HG03066 (cell line): ENCODE data around the gene EFNA3.

Experiments
- ATAC-seq: cut with Tn5 transposase; IDR thresholded peaks from one replicate; pipeline ENCODE4 v1.9.1; 2021; ENCODE audit warnings: low read depth; ENCODE audit not compliant: unreplicated experiment

The EFNA3 gene

GRCh38 chr1:155082301-155083051, 3.8 kb downstream of the EFNA3 start:
- ATAC-seq = no peak

- no peak for ATAC-seq
These were observed 4.5 kb downstream of the EFNA3 start for GRCh38 chr1:155083052-155083541.

- no peak for ATAC-seq
These were observed 5.5 kb downstream of the EFNA3 start for GRCh38 chr1:155083865-155084721.

- ATAC-seq = peak; percentile 78
These were observed 6.3 kb downstream of the EFNA3 start for GRCh38 chr1:155084722-155085503.

- no peak for ATAC-seq
These were observed 7.0 kb downstream of the EFNA3 start for GRCh38 chr1:155085504-155086127.

- no peak for ATAC-seq
These were observed 7.6 kb downstream of the EFNA3 start for GRCh38 chr1:155086128-155086741.

- ATAC-seq = no peak
These were observed 8.4 kb downstream of the EFNA3 start for GRCh38 chr1:155086856-155087535.

GRCh38 chr1:155091071-155092051, 12.7 kb downstream of the EFNA3 start:
- ATAC-seq = no peak

GRCh38 chr1:155092131-155092530, 13.5 kb downstream of the EFNA3 start:
- ATAC-seq = no peak

GRCh38 chr1:155092641-155093040, 14.0 kb downstream of the EFNA3 start:
- ATAC-seq = no peak

GRCh38 chr1:155093911-155094621, 15.4 kb downstream of the EFNA3 start:
- ATAC-seq = no peak

GRCh38 chr1:155094622-155094948, 15.9 kb downstream of the EFNA3 start:
- ATAC-seq = no peak

- no peak for ATAC-seq
These were observed 20.7 kb downstream of the EFNA3 start for GRCh38 chr1:155099331-155099730.

- no peak for ATAC-seq
These were observed 24.7 kb downstream of the EFNA3 start for GRCh38 chr1:155103325-155103724.

GRCh38 chr1:155104605-155105534, 26.2 kb downstream of the EFNA3 start:
- ATAC-seq = no peak

- ATAC-seq = no peak
These were observed 27.0 kb downstream of the EFNA3 start for GRCh38 chr1:155105604-155106011.

GRCh38 chr1:155106862-155107261, 28.2 kb downstream of the EFNA3 start:
- no peak for ATAC-seq
